ENCODE results near the gene GAS2L3.

DNA sequence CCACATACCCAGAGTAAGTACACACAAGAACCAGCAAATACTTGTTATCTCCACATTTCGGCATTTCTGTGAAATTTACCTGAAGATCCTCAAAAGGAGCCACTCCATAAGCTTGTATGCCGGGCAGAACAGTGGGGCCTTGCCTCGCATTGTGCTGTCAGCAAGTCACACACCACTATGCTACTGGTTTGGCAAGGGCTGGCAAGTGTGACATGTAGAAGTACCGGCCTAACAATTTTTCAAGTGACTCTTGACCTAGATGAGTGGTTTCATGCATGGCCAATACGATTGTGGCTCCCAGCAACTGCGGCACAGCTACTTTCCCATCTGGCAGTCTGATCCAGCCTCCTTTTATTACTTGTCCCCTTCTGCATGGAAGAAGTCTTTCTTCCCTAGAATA lies 69.8 kb downstream of the GAS2L3 start:
- TF ChIP-seq, protein P1, sequence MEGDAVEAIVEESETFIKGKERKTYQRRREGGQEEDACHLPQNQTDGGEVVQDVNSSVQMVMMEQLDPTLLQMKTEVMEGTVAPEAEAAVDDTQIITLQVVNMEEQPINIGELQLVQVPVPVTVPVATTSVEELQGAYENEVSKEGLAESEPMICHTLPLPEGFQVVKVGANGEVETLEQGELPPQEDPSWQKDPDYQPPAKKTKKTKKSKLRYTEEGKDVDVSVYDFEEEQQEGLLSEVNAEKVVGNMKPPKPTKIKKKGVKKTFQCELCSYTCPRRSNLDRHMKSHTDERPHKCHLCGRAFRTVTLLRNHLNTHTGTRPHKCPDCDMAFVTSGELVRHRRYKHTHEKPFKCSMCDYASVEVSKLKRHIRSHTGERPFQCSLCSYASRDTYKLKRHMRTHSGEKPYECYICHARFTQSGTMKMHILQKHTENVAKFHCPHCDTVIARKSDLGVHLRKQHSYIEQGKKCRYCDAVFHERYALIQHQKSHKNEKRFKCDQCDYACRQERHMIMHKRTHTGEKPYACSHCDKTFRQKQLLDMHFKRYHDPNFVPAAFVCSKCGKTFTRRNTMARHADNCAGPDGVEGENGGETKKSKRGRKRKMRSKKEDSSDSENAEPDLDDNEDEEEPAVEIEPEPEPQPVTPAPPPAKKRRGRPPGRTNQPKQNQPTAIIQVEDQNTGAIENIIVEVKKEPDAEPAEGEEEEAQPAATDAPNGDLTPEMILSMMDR (IDR thresholded peaks at IDR 0.05) = no peak
- no peak for TF ChIP-seq POLR2A (IDR thresholded peaks at IDR 0.05)
